CD8-positive, alpha-beta memory T cell (primary cell): Measurements from ENCODE around the gene ZBTB44. TPM values are rescaled to one million over a fixed set of nuclear protein-coding genes. Genes with fewer than 3 reads are reported as not detected.
A peak's percentile ranks its signal among the peaks of the same experiment; 100 is the strongest.
"Not testable (repeated sequence)": the region's sequence is repeated elsewhere in the genome, so short reads cannot be mapped to it uniquely, and the experiment has no call there.

Source experiments
- CTCF ChIA-PET: fragments of 350-600 bp; sonication (Branson Sonifier 250); formaldehyde crosslinking; loops from one replicate; lab custom pipeline; 2021; ENCODE audit warnings: antibody characterized with exemption; lab: Charles Lee
- POLR2A ChIA-PET: fragments of 350-600 bp; sonication (Branson Sonifier 250); formaldehyde crosslinking; loops from one replicate; lab custom pipeline; 2021; ENCODE audit warnings: antibody characterized with exemption; lab: Charles Lee
- DNase-seq, 5 donors: peaks; one replicate each; pipeline versions ENCODE4 v3.0.0 to v3.0.0-alpha.2; 2020 to 2022; ENCODE audit warnings: mixed read lengths in 1 of 5
- H3K27ac ChIP-seq: one replicate; pipeline ENCODE4 v1.7.0; 2013; ENCODE audit warnings: low read depth, mild to moderate bottlenecking, low read length, moderate library complexity
- H3K27me3 ChIP-seq: 2 replicates; pipeline ENCODE4 v1.7.0; 2013; ENCODE audit warnings: low read length, mild to moderate bottlenecking; ENCODE audit not compliant: insufficient read depth, poor library complexity, severe bottlenecking
- H3K36me3 ChIP-seq: 2 replicates; pipeline ENCODE4 v1.7.0; 2013; ENCODE audit warnings: mild to moderate bottlenecking, low read length, moderate library complexity; ENCODE audit not compliant: insufficient read depth
- H3K4me1 ChIP-seq: 2 replicates; pipeline ENCODE4 v1.7.0; 2013; ENCODE audit warnings: mild to moderate bottlenecking, low read length, moderate library complexity; ENCODE audit not compliant: insufficient read depth
- H3K4me3 ChIP-seq: 2 replicates; pipeline ENCODE4 v1.7.0; 2013; ENCODE audit warnings: mild to moderate bottlenecking, low read length
- H3K9me3 ChIP-seq: 2 replicates; pipeline ENCODE4 v1.7.0; 2013; ENCODE audit warnings: mild to moderate bottlenecking, low read length
- H3K27ac Mint-ChIP-seq, 8 donors: one replicate each; pipeline ENCODE4 v1.8.0; 2020 to 2021; ENCODE audit warnings: mixed read lengths in 8 of 8, mild to moderate bottlenecking in 6 of 8, inconsistent platforms in 3 of 8, moderate library complexity in 3 of 8
- H3K27me3 Mint-ChIP-seq, 2 donors: one replicate each; pipeline ENCODE4 v1.8.0; 2020 to 2021; ENCODE audit warnings: mixed read lengths in 2 of 2, mild to moderate bottlenecking in 1 of 2, moderate library complexity in 1 of 2
- H3K36me3 Mint-ChIP-seq, 3 donors: one replicate each; pipeline ENCODE4 v1.8.0; 2020 to 2021; ENCODE audit warnings: mixed read lengths in 3 of 3, inconsistent platforms in 1 of 3, mild to moderate bottlenecking in 1 of 3
- H3K4me1 Mint-ChIP-seq, 3 donors: one replicate each; pipeline ENCODE4 v1.8.0; 2020 to 2021; ENCODE audit warnings: mixed read lengths in 3 of 3, inconsistent platforms in 1 of 3, mild to moderate bottlenecking in 1 of 3
- H3K4me3 Mint-ChIP-seq, 7 donors: one replicate each; pipeline ENCODE4 v1.8.0; 2020 to 2021; ENCODE audit warnings: mixed read lengths in 7 of 7, mild to moderate bottlenecking in 6 of 7, moderate library complexity in 4 of 7, inconsistent platforms in 2 of 7
- H3K9me3 Mint-ChIP-seq, 5 donors: one replicate each; pipeline ENCODE4 v1.8.0; 2020 to 2022; ENCODE audit warnings: mixed read lengths in 5 of 5, mild to moderate bottlenecking in 3 of 5, moderate library complexity in 2 of 5, inconsistent platforms in 1 of 5
- polyA plus RNA-seq: library from polyadenylated mRNA; unstranded; fragments of 300-500 nt; fragmentation: Illumina TruSeq; gene quantifications from one replicate; pipeline ENCODE4 v1.2.3, GENCODE V29; 2021
- total RNA-seq, 2 experiments: library from RNA; stranded (reverse); gene quantifications; one replicate each; pipeline ENCODE4 v1.2.3, GENCODE V29; 2021

The ZBTB44 gene
- total and polyA plus RNA-seq, 3 experiments from 2014 or later, result 8.2 to 44.0 (median 41.3) TPM

GRCh38 chr11:130261571-130261970 is 53.1 kb downstream of the ZBTB44 start:
- no peaks in the 10 kb centered on the region for H3K27me3 ChIP-seq
- H3K9me3 Mint-ChIP-seq, result peaks cover 2 to 11% (median 7%) of the 10 kb centered on the region in 5 donors
- H3K36me3 ChIP-seq, result peaks cover 13% of the 10 kb centered on the region
- H3K27ac ChIP-seq, result no peak overlapping the region
- peaks cover 42 to 64% (median 63%) of the 10 kb centered on the region in 3 donors for H3K4me1 Mint-ChIP-seq
- H3K9me3 ChIP-seq, result no peaks in the 10 kb centered on the region
- H3K27ac Mint-ChIP-seq, result no peak overlapping the region
- DNase-seq, result no peak
- peaks cover 38 to 78% (median 51%) of the 10 kb centered on the region in 3 donors for H3K36me3 Mint-ChIP-seq
- H3K27me3 Mint-ChIP-seq, result no peaks in the 10 kb centered on the region
- no peaks in the 10 kb centered on the region for H3K4me1 ChIP-seq
- POLR2A ChIA-PET, result no interaction called here
- no peak overlapping the region for H3K4me3 ChIP-seq
- no peak overlapping the region for H3K4me3 Mint-ChIP-seq
- CTCF ChIA-PET, result no interaction called here

GRCh38 chr11:130260742-130261141 is 54.0 kb downstream of the ZBTB44 start:
- ChIA-PET CTCF (no interaction called here), POLR2A (no interaction called here)
- Mint-ChIP-seq H3K9me3 (peaks cover 2 to 11% (median 7%) of the 10 kb centered on the region in 5 donors), H3K4me3 (no peak overlapping the region), H3K36me3 (peaks cover 43 to 74% (median 53%) of the 10 kb centered on the region in 3 donors), H3K4me1 (peaks cover 43 to 63% (median 62%) of the 10 kb centered on the region in 3 donors), H3K27me3 (no peaks in the 10 kb centered on the region), H3K27ac (no peak overlapping the region)
- DNase-seq, result no peak
- H3K4me1 ChIP-seq, result no peaks in the 10 kb centered on the region
- H3K27ac ChIP-seq, result no peak overlapping the region
- no peaks in the 10 kb centered on the region for H3K9me3 ChIP-seq
- no peak overlapping the region for H3K4me3 ChIP-seq
- H3K36me3 ChIP-seq, result peaks cover 7% of the 10 kb centered on the region
- H3K27me3 ChIP-seq, result no peaks in the 10 kb centered on the region

DNA sequence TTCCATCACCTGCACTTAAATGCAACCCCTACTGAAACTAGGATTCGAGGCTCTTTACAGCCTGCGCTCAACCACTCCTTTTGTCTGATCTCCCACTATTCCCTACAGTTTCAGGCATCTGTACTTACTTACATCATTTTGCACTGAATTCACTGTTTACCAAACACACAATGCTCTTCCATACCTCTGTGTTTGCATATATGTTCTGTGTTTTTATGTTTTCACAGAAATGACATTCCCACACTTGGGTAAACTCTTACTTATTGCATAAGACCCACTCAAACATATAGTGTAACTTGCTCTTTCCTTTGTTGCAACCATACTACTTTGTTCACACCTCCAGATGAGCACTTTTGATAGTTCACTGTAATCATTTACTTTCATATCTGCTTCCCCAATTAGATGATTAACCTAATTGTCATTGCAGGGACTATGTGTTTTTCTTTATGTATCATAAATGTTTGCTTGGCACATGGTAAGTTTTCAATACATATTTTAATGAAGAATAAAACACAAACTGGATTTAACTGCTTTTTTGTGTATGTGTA is 54.6 kb downstream of the ZBTB44 start:
- no peak for DNase-seq
- Histone ChIP-seq H3K36me3 (peaks cover 7% of the 10 kb centered on the region), H3K27me3 (no peaks in the 10 kb centered on the region), H3K9me3 (no peaks in the 10 kb centered on the region), H3K27ac (no peak overlapping the region), H3K4me3 (no peak overlapping the region), H3K4me1 (no peaks in the 10 kb centered on the region)
- H3K9me3 Mint-ChIP-seq, result peaks cover 2 to 11% (median 7%) of the 10 kb centered on the region in 5 donors
- peaks cover 49 to 76% (median 55%) of the 10 kb centered on the region in 3 donors for H3K36me3 Mint-ChIP-seq
- POLR2A ChIA-PET, result no interaction called here
- no peaks in the 10 kb centered on the region for H3K27me3 Mint-ChIP-seq
- no peak overlapping the region for H3K27ac Mint-ChIP-seq
- H3K4me3 Mint-ChIP-seq, result no peak overlapping the region
- CTCF ChIA-PET, result no interaction called here
- H3K4me1 Mint-ChIP-seq, result peaks cover 48 to 65% (median 63%) of the 10 kb centered on the region in 3 donors

DNA sequence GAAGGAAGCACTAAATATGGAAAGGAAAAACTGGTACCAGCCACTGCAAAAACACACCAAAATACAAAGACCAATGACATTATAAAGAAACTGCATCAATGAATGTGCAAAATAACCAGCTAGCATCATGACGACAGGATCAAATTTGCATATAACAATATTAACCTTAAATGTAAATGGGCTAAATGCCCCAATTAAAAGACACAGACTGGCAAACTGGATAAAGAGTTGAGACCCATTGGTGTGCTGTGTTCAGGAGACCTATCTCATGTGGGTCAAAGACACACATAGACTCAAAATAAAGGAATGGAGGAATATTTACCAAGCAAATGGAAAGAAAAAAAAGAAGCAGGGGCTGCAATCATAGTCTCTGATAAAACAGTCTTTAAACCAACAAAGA is 63.0 kb downstream of the ZBTB44 start:
- H3K27me3 ChIP-seq, POLR2A ChIA-PET, H3K27ac ChIP-seq, H3K9me3 ChIP-seq, H3K4me3 ChIP-seq, H3K4me1 ChIP-seq, CTCF ChIA-PET, DNase-seq, H3K4me3 Mint-ChIP-seq, H3K27me3 Mint-ChIP-seq, H3K36me3 ChIP-seq: not testable (repeated sequence)
- peaks cover 32 to 52% (median 48%) of the 10 kb centered on the region in 3 donors for H3K36me3 Mint-ChIP-seq
- H3K27ac Mint-ChIP-seq, result peak overlapping the region in 1 of 8 donors; percentile 4
- H3K9me3 Mint-ChIP-seq, result peaks cover 6 to 20% (median 17%) of the 10 kb centered on the region in 5 donors
- H3K4me1 Mint-ChIP-seq, result peaks cover 52 to 78% (median 76%) of the 10 kb centered on the region in 3 donors

DNA sequence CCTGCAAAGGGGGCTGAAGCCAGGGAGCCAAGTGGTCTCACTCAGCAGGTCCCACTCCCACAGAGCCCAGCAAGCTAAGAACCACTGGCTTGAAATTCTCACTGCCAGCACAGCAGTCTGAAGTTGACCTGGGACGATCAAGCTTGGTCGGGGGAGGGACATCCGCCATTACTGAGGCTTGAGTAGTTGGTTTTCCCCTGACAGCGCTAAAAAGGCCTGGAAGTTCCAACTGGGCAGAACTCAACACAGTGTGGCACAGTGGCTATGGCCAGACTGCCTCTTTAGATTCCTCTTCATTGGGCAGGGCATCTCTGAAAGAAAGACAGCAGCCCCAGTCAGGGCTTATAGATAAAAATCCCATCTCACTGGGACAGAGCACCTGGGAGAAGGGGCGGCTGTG is 64.8 kb downstream of the ZBTB44 start:
- H3K9me3 ChIP-seq, H3K4me3 ChIP-seq, H3K36me3 ChIP-seq, H3K4me3 Mint-ChIP-seq, H3K27me3 Mint-ChIP-seq, H3K27ac Mint-ChIP-seq, H3K4me1 ChIP-seq, CTCF ChIA-PET, DNase-seq, H3K27me3 ChIP-seq, H3K27ac ChIP-seq, POLR2A ChIA-PET: not testable (repeated sequence)
- H3K9me3 Mint-ChIP-seq, result peaks cover 6 to 20% (median 17%) of the 10 kb centered on the region in 5 donors
- peaks cover 53 to 78% (median 76%) of the 10 kb centered on the region in 3 donors for H3K4me1 Mint-ChIP-seq
- H3K36me3 Mint-ChIP-seq, result peaks cover 21 to 46% (median 33%) of the 10 kb centered on the region in 3 donors

DNA sequence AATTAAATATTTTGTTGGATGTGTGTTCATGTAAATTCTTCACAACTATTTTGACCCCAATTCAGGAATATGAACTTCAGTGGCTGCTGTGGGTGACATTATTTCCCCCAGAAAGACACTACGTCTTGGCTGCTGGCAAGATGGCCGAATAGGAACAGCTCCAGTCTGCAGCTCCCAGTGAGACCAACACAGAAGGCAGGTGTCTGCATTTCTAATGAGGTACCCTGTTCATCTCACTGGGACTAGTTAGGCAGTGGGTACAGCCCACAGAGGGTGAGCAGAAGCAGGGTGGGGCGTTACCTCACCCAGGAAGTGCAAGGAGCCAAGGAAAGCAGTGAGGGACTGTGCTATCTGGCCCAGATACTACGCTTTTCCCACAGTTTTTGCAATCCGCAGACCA is 65.3 kb downstream of the ZBTB44 start:
- no peak overlapping the region for H3K4me3 ChIP-seq
- Mint-ChIP-seq H3K36me3 (peaks cover 21 to 45% (median 33%) of the 10 kb centered on the region in 3 donors), H3K4me3 (peak overlapping the region in 1 of 7 donors; percentile 9), H3K27ac (peak overlapping the region in 3 of 8 donors; percentile 43 to 63 (median 57)), H3K9me3 (peaks cover 6 to 19% (median 17%) of the 10 kb centered on the region in 5 donors), H3K4me1 (peaks cover 53 to 82% (median 77%) of the 10 kb centered on the region in 3 donors), H3K27me3 (no peaks in the 10 kb centered on the region)
- ChIA-PET POLR2A (interaction anchor here (0.6 kb wide), 1 partner anchor 36 kb away, joined by 7 read pairs; no protein-coding TSS in a partner anchor), CTCF (no interaction called here)
- H3K9me3 ChIP-seq, result no peaks in the 10 kb centered on the region
- H3K36me3 ChIP-seq, result no peaks in the 10 kb centered on the region
- H3K27me3 ChIP-seq, result no peaks in the 10 kb centered on the region
- DNase-seq, result no peak
- no peak overlapping the region for H3K27ac ChIP-seq
- no peaks in the 10 kb centered on the region for H3K4me1 ChIP-seq

DNA sequence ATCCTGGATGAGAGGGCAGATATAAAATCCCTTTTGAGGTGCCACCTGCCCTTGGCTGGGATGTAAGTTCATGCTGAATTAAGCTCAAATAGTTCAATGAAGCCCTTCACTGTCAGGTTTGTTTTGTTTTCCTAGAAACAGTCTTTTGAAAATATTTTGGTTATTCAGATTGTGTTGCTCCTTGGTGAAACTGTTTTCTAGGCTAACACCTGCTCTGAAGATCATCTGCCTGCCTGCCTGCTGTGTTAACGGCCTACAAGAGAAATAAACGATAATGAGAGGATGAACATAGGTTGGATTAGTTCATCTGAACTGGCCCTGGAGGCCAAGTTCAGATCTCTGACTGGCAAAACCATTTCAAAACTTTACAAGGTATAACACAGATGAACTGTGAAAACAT is 67.4 kb downstream of the ZBTB44 start:
- no peak overlapping the region for H3K4me3 Mint-ChIP-seq
- Histone ChIP-seq H3K27me3 (no peaks in the 10 kb centered on the region), H3K36me3 (no peaks in the 10 kb centered on the region), H3K4me1 (peaks cover 9% of the 10 kb centered on the region), H3K27ac (no peak overlapping the region), H3K9me3 (no peaks in the 10 kb centered on the region), H3K4me3 (no peak overlapping the region)
- no peaks in the 10 kb centered on the region for H3K27me3 Mint-ChIP-seq
- H3K9me3 Mint-ChIP-seq, result peaks cover 2 to 14% (median 12%) of the 10 kb centered on the region in 5 donors
- DNase-seq, result no peak
- CTCF ChIA-PET, result no interaction called here
- H3K4me1 Mint-ChIP-seq, result peaks cover 62 to 83% (median 82%) of the 10 kb centered on the region in 3 donors
- H3K27ac Mint-ChIP-seq, result peak overlapping the region in 4 of 8 donors; percentile 8 to 61 (median 47)
- POLR2A ChIA-PET, result no interaction called here
- peaks cover 12 to 34% (median 16%) of the 10 kb centered on the region in 3 donors for H3K36me3 Mint-ChIP-seq

- Histone ChIP-seq H3K27me3 (no peaks in the 10 kb centered on the region), H3K4me1 (peaks cover 9% of the 10 kb centered on the region), H3K4me3 (no peak overlapping the region), H3K27ac (no peak overlapping the region), H3K9me3 (no peaks in the 10 kb centered on the region), H3K36me3 (no peaks in the 10 kb centered on the region)
- no peak for DNase-seq
- H3K4me1 Mint-ChIP-seq, result peaks cover 58 to 81% (median 78%) of the 10 kb centered on the region in 3 donors
- H3K36me3 Mint-ChIP-seq, result peaks cover 6 to 28% (median 10%) of the 10 kb centered on the region in 3 donors
- peak overlapping the region in 3 of 8 donors; percentile 6 to 62 (median 37) for H3K27ac Mint-ChIP-seq
- ChIA-PET POLR2A (no interaction called here), CTCF (no interaction called here)
- H3K27me3 Mint-ChIP-seq, result no peaks in the 10 kb centered on the region
- H3K4me3 Mint-ChIP-seq, result no peak overlapping the region
- H3K9me3 Mint-ChIP-seq, result peaks cover 0 to 8% (median 6%) of the 10 kb centered on the region in 5 donors
Measured at GRCh38 chr11:130246738-130247137, 68.0 kb downstream of the ZBTB44 start.
